Ovary (tissue), 3 donors: ENCODE measurements around the gene CNGA2.

ENCODE experiments used
- POLR2A ChIP-seq: fragments of 450-650 bp; IDR thresholded peaks from one replicate; pipeline ENCODE4 v1.6.1; 2017; ENCODE audit warnings: antibody characterized with exemption, mild to moderate bottlenecking, moderate library complexity
- TF ChIP-seq, protein P1 (sequence below), 3 donors: fragments of 450-650 bp in 2 of 3; fragments of 200-600 bp in 1 of 3; IDR thresholded peaks; one replicate each; pipeline versions ENCODE4 v1.5.1 to v1.8.0; 2016 to 2022; ENCODE audit warnings: antibody characterized with exemption in 3 of 3, mild to moderate bottlenecking in 1 of 3
- donor health status: DM: no; HTN: no; CAD: no.

- no peak for TF ChIP-seq POLR2A
- TF ChIP-seq, protein P1, sequence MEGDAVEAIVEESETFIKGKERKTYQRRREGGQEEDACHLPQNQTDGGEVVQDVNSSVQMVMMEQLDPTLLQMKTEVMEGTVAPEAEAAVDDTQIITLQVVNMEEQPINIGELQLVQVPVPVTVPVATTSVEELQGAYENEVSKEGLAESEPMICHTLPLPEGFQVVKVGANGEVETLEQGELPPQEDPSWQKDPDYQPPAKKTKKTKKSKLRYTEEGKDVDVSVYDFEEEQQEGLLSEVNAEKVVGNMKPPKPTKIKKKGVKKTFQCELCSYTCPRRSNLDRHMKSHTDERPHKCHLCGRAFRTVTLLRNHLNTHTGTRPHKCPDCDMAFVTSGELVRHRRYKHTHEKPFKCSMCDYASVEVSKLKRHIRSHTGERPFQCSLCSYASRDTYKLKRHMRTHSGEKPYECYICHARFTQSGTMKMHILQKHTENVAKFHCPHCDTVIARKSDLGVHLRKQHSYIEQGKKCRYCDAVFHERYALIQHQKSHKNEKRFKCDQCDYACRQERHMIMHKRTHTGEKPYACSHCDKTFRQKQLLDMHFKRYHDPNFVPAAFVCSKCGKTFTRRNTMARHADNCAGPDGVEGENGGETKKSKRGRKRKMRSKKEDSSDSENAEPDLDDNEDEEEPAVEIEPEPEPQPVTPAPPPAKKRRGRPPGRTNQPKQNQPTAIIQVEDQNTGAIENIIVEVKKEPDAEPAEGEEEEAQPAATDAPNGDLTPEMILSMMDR (IDR thresholded peaks at IDR 0.05) = no peak
Observed at GRCh38 chrX:151736685-151737084, 2.1 kb downstream of the CNGA2 start.
